CD4-positive, alpha-beta memory T cell (primary cell): ENCODE data around the gene ZNF236. TPM values are rescaled to one million over a fixed set of nuclear protein-coding genes. Genes with fewer than 3 reads are reported as not detected.

Source experiments
- CTCF ChIA-PET: fragments of 350-600 bp; sonication (Branson Sonifier 250); formaldehyde crosslinking; loops from one replicate; lab custom pipeline; 2021; ENCODE audit warnings: inconsistent platforms; ENCODE audit not compliant: partially characterized antibody; lab: Charles Lee
- POLR2A ChIA-PET: fragments of 350-600 bp; sonication (Branson Sonifier 250); formaldehyde crosslinking; loops from one replicate; lab custom pipeline; 2021; ENCODE audit not compliant: partially characterized antibody; lab: Charles Lee
- DNase-seq, 5 donors: peaks; one replicate each; pipeline versions ENCODE4 v3.0.0 to v3.0.0-alpha.2; 2020 to 2022; ENCODE audit warnings: mixed read lengths in 1 of 5
- H3K27ac ChIP-seq: one replicate; pipeline ENCODE4 v1.7.0; 2013; ENCODE audit warnings: low read depth, low read length
- H3K27me3 ChIP-seq: 2 replicates; pipeline ENCODE4 v1.7.0; 2013; ENCODE audit warnings: mild to moderate bottlenecking, low read length, moderate library complexity; ENCODE audit not compliant: insufficient read depth
- H3K36me3 ChIP-seq: 2 replicates; pipeline ENCODE4 v1.7.0; 2013; ENCODE audit warnings: mild to moderate bottlenecking, low read length, moderate library complexity; ENCODE audit not compliant: insufficient read depth
- H3K4me1 ChIP-seq: 2 replicates; pipeline ENCODE4 v1.7.0; 2013; ENCODE audit warnings: mild to moderate bottlenecking, low read length, moderate library complexity; ENCODE audit not compliant: insufficient read depth
- H3K4me3 ChIP-seq, 2 donors: one replicate each; pipeline ENCODE4 v1.7.0; 2013; ENCODE audit warnings: low read length in 2 of 2, mild to moderate bottlenecking in 1 of 2
- H3K9me3 ChIP-seq, 2 donors: one replicate each; pipeline ENCODE4 v1.7.0; 2013; ENCODE audit warnings: low read length in 2 of 2, control low read depth in 1 of 2; ENCODE audit not compliant: control insufficient read depth in 1 of 2
- H3K27ac Mint-ChIP-seq, 7 donors: one replicate each; pipeline ENCODE4 v1.8.0; 2020 to 2021; ENCODE audit warnings: mixed read lengths in 7 of 7, mild to moderate bottlenecking in 6 of 7, inconsistent platforms in 3 of 7, moderate library complexity in 3 of 7
- H3K27me3 Mint-ChIP-seq, 2 donors: one replicate each; pipeline ENCODE4 v1.8.0; 2020 to 2021; ENCODE audit warnings: mixed read lengths in 2 of 2
- H3K36me3 Mint-ChIP-seq, 2 donors: one replicate each; pipeline ENCODE4 v1.8.0; 2020 to 2021; ENCODE audit warnings: mixed read lengths in 2 of 2, inconsistent platforms in 1 of 2, mild to moderate bottlenecking in 1 of 2
- H3K4me1 Mint-ChIP-seq, 4 donors: one replicate each; pipeline ENCODE4 v1.8.0; 2020 to 2021; ENCODE audit warnings: mixed read lengths in 4 of 4, mild to moderate bottlenecking in 1 of 4
- H3K4me3 Mint-ChIP-seq, 8 donors: one replicate each; pipeline ENCODE4 v1.8.0; 2020 to 2021; ENCODE audit warnings: mixed read lengths in 8 of 8, mild to moderate bottlenecking in 7 of 8, moderate library complexity in 6 of 8, inconsistent platforms in 3 of 8
- H3K9me3 Mint-ChIP-seq, 8 donors: one replicate each; pipeline ENCODE4 v1.8.0; 2020 to 2021; ENCODE audit warnings: mixed read lengths in 8 of 8, mild to moderate bottlenecking in 5 of 8, inconsistent platforms in 3 of 8, moderate library complexity in 1 of 8
- intact Hi-C: fragments of 100-400 bp; cut with micrococcal nuclease; formaldehyde crosslinking; loops from one replicate; pipeline ENCODE4 v1.15.1; 2023
- polyA plus RNA-seq, 2 donors: library from polyadenylated mRNA; unstranded; fragments of 300-500 nt; fragmentation: Illumina TruSeq; gene quantifications; one replicate each; pipeline ENCODE4 v1.2.3, GENCODE V29; 2021
- total RNA-seq, 2 experiments: library from RNA; stranded (reverse); gene quantifications; one replicate each; pipeline ENCODE4 v1.2.3, GENCODE V29; 2021

The ZNF236 gene
- total and polyA plus RNA-seq, 4 experiments from 2014 or later, result 2.0 to 29.1 (median 18.8) TPM

GRCh38 chr18:76873713-76874112, 51.4 kb downstream of the ZNF236 start:
- intact Hi-C loops, result loop anchor here (1.0 to 5.0 kb wide), 2 partner anchors 70 to 109 kb away; no protein-coding TSS in a partner anchor
- H3K4me3 Mint-ChIP-seq, result peak overlapping the region in 1 of 8 donors; percentile 21
- H3K36me3 Mint-ChIP-seq, result peaks cover 24 to 62% of the 10 kb centered on the region in 2 donors

GRCh38 chr18:76874642-76875389, 52.5 kb downstream of the ZNF236 start:
- Mint-ChIP-seq H3K27ac (peak overlapping the region; percentile 30 to 93 (median 83)), H3K27me3 (no peaks in the 10 kb centered on the region), H3K36me3 (peaks cover 25 to 63% of the 10 kb centered on the region in 2 donors), H3K9me3 (no peaks in the 10 kb centered on the region), H3K4me3 (peak overlapping the region; percentile 21 to 82 (median 66)), H3K4me1 (peaks cover 7 to 18% (median 11%) of the 10 kb centered on the region in 4 donors)
- intact Hi-C loops, result loop anchor here (1.0 to 5.0 kb wide), 2 partner anchors 72 to 107 kb away; no protein-coding TSS in a partner anchor
- H3K4me1 ChIP-seq, result no peaks in the 10 kb centered on the region
- peak; percentile 24 to 56 (median 48) for DNase-seq
- H3K4me3 ChIP-seq, result no peak overlapping the region
- H3K9me3 ChIP-seq, result no peaks in the 10 kb centered on the region
- H3K27ac ChIP-seq, result peak overlapping the region; percentile 0
- peaks cover 15% of the 10 kb centered on the region for H3K36me3 ChIP-seq
- CTCF ChIA-PET, result interaction anchor here (1.0 to 1.9 kb wide), 3 partner anchors 71 to 108 kb away, joined by 5 to 15 read pairs (median 5); no protein-coding TSS in a partner anchor
- H3K27me3 ChIP-seq, result no peaks in the 10 kb centered on the region
- POLR2A ChIA-PET, result interaction anchor here (0.8 kb wide), 1 partner anchor 53 kb away, joined by 5 read pairs; no protein-coding TSS in a partner anchor

More at GRCh38 chr18:76873713-76874112, 51.4 kb downstream of the ZNF236 start:
- Histone ChIP-seq H3K9me3 (no peaks in the 10 kb centered on the region), H3K4me1 (no peaks in the 10 kb centered on the region), H3K4me3 (no peak overlapping the region), H3K27ac (no peak overlapping the region), H3K27me3 (no peaks in the 10 kb centered on the region), H3K36me3 (peaks cover 15% of the 10 kb centered on the region)
- CTCF ChIA-PET, result interaction anchor here (1.8 to 1.9 kb wide), 2 partner anchors 70 to 72 kb away, joined by 5 to 15 read pairs; no protein-coding TSS in a partner anchor
- H3K4me1 Mint-ChIP-seq, result peaks cover 7 to 18% (median 11%) of the 10 kb centered on the region in 4 donors
- H3K27me3 Mint-ChIP-seq, result no peaks in the 10 kb centered on the region
- DNase-seq, result no peak
- POLR2A ChIA-PET, result no interaction called here
- peak overlapping the region in 3 of 7 donors; percentile 7 to 50 (median 27) for H3K27ac Mint-ChIP-seq
- no peaks in the 10 kb centered on the region for H3K9me3 Mint-ChIP-seq

GRCh38 chr18:76875390-76876325, 53.3 kb downstream of the ZNF236 start:
- H3K4me1 Mint-ChIP-seq, result peaks cover 7 to 18% (median 11%) of the 10 kb centered on the region in 4 donors
- Histone ChIP-seq H3K4me3 (no peak overlapping the region), H3K27ac (no peak overlapping the region), H3K36me3 (peaks cover 18% of the 10 kb centered on the region), H3K27me3 (no peaks in the 10 kb centered on the region), H3K9me3 (no peaks in the 10 kb centered on the region), H3K4me1 (no peaks in the 10 kb centered on the region)
- H3K4me3 Mint-ChIP-seq, result peak overlapping the region in 2 of 8 donors; percentile 44 to 73
- CTCF ChIA-PET, result interaction anchor here (1.0 to 1.8 kb wide), 4 partner anchors 9 to 107 kb away, joined by 3 to 15 read pairs (median 6); no protein-coding TSS in a partner anchor
- H3K9me3 Mint-ChIP-seq, result no peaks in the 10 kb centered on the region
- POLR2A ChIA-PET, result no interaction called here
- intact Hi-C loops, result no loop called here
- no peaks in the 10 kb centered on the region for H3K27me3 Mint-ChIP-seq
- peaks cover 19 to 62% of the 10 kb centered on the region in 2 donors for H3K36me3 Mint-ChIP-seq
- peak overlapping the region; percentile 14 to 88 (median 67) for H3K27ac Mint-ChIP-seq
- DNase-seq, result peak; percentile 34 to 47 (median 38)

GRCh38 chr18:76878426-76878825, 56.1 kb downstream of the ZNF236 start:
- ChIA-PET CTCF (interaction anchor here (0.9 kb wide), 1 partner anchor 75 kb away, joined by 4 read pairs; no protein-coding TSS in a partner anchor), POLR2A (no interaction called here)

GRCh38 chr18:76880026-76880425, 57.7 kb downstream of the ZNF236 start:
- Histone ChIP-seq H3K4me1 (no peaks in the 10 kb centered on the region), H3K9me3 (no peaks in the 10 kb centered on the region), H3K27me3 (no peaks in the 10 kb centered on the region), H3K27ac (no peak overlapping the region), H3K36me3 (peaks cover 40% of the 10 kb centered on the region), H3K4me3 (no peak overlapping the region)
- H3K27me3 Mint-ChIP-seq, result no peaks in the 10 kb centered on the region
- H3K4me1 Mint-ChIP-seq, result peaks cover 0 to 6% (median 3%) of the 10 kb centered on the region in 4 donors
- DNase-seq, result no peak
- H3K9me3 Mint-ChIP-seq, result peaks cover 0 to 2% (median 0%) of the 10 kb centered on the region in 8 donors
- no peak overlapping the region for H3K27ac Mint-ChIP-seq
- intact Hi-C loops, result no loop called here
- H3K4me3 Mint-ChIP-seq, result no peak overlapping the region
- POLR2A ChIA-PET, result interaction anchor here (0.7 kb wide), 1 partner anchor 543 kb away, joined by 4 read pairs; no protein-coding TSS in a partner anchor
- CTCF ChIA-PET, result no interaction called here
- peaks cover 45 to 66% of the 10 kb centered on the region in 2 donors for H3K36me3 Mint-ChIP-seq

More at GRCh38 chr18:76878426-76878825, 56.1 kb downstream of the ZNF236 start:
- H3K27me3 ChIP-seq, result no peaks in the 10 kb centered on the region
- H3K27ac ChIP-seq, result no peak overlapping the region
- no peak overlapping the region for H3K4me3 ChIP-seq
- H3K4me1 ChIP-seq, result no peaks in the 10 kb centered on the region
- H3K36me3 Mint-ChIP-seq, result peaks cover 38 to 68% of the 10 kb centered on the region in 2 donors
- H3K27ac Mint-ChIP-seq, result no peak overlapping the region
- H3K9me3 Mint-ChIP-seq, result peaks cover 0 to 2% (median 0%) of the 10 kb centered on the region in 8 donors
- no peak overlapping the region for H3K4me3 Mint-ChIP-seq
- no peak for DNase-seq
- H3K4me1 Mint-ChIP-seq, result peaks cover 7 to 18% (median 11%) of the 10 kb centered on the region in 4 donors
- intact Hi-C loops, result no loop called here
- H3K36me3 ChIP-seq, result peaks cover 39% of the 10 kb centered on the region
- no peaks in the 10 kb centered on the region for H3K9me3 ChIP-seq
- no peaks in the 10 kb centered on the region for H3K27me3 Mint-ChIP-seq

GRCh38 chr18:76881744-76882143, 59.4 kb downstream of the ZNF236 start:
- no peaks in the 10 kb centered on the region for H3K27me3 Mint-ChIP-seq
- H3K4me1 ChIP-seq, result no peaks in the 10 kb centered on the region
- no peaks in the 10 kb centered on the region for H3K9me3 ChIP-seq
- H3K4me3 Mint-ChIP-seq, result no peak overlapping the region
- no peak overlapping the region for H3K4me3 ChIP-seq
- peaks cover 0 to 2% (median 0%) of the 10 kb centered on the region in 8 donors for H3K9me3 Mint-ChIP-seq
- CTCF ChIA-PET, result no interaction called here
- no peak overlapping the region for H3K27ac ChIP-seq
- no peak for DNase-seq
- peak overlapping the region in 2 of 7 donors; percentile 2 to 62 for H3K27ac Mint-ChIP-seq
- no peaks in the 10 kb centered on the region for H3K4me1 Mint-ChIP-seq
- POLR2A ChIA-PET, result no interaction called here
- peaks cover 50% of the 10 kb centered on the region for H3K36me3 ChIP-seq
- intact Hi-C loops, result no loop called here
- H3K36me3 Mint-ChIP-seq, result peaks cover 53 to 67% of the 10 kb centered on the region in 2 donors
- no peaks in the 10 kb centered on the region for H3K27me3 ChIP-seq
